Fibroblast of skin of right quadriceps (primary cell): ENCODE data around the gene P2RY4.
"Not testable (repeated sequence)": the region's sequence is repeated elsewhere in the genome, so short reads cannot be mapped to it uniquely, and the experiment has no call there.

ENCODE experiments used
- DNase-seq: peaks from one replicate; pipeline ENCODE4 v3.0.0-alpha.2; 2013

Gene P2RY4

GRCh38 chrX:70260104-70260503, at the start of gene P2RY4:
TSS of gene P2RY4 (minus strand) at chrX:70260204. CDS start at chrX:70259624, 580 bp downstream.
- no peak for DNase-seq

- no peak for DNase-seq
Observed at GRCh38 chrX:70301716-70302115, 41.7 kb upstream of the P2RY4 start.

- DNase-seq = no peak
Observed at GRCh38 chrX:70293621-70294020, 33.6 kb upstream of the P2RY4 start.

- no peak for DNase-seq
Observed at GRCh38 chrX:70292788-70293187, 32.8 kb upstream of the P2RY4 start.

GRCh38 chrX:70289793-70290770, 30.1 kb upstream of the P2RY4 start, which contains the start of the genes KIF4A and PDZD11:
TSS of gene KIF4A (plus strand) at chrX:70290104. CDS start at chrX:70290459, 355 bp downstream.
TSS of gene PDZD11 (minus strand) at chrX:70289927. CDS start at chrX:70289341, 586 bp downstream.
- DNase-seq = peak; percentile 76

- no peak for DNase-seq
Observed at GRCh38 chrX:70289168-70289792, 29.3 kb upstream of the P2RY4 start.

- no peak for DNase-seq
Observed at GRCh38 chrX:70281951-70282350, 21.9 kb upstream of the P2RY4 start, which contains the start of gene RAB41. TSS of gene RAB41 (plus strand) at chrX:70282172. CDS start at chrX:70282218, 46 bp downstream.

- DNase-seq = no peak
Observed at GRCh38 chrX:70280573-70280972, 20.6 kb upstream of the P2RY4 start.

GRCh38 chrX:70279081-70279480, 19.1 kb upstream of the P2RY4 start:
- DNase-seq = no peak

GRCh38 chrX:70274029-70274428, 14.0 kb upstream of the P2RY4 start:
- DNase-seq = not testable (repeated sequence)

GRCh38 chrX:70268034-70268433, 8.0 kb upstream of the P2RY4 start, which contains the start of gene ARR3:
TSS of gene ARR3 (plus strand) at chrX:70268334. CDS start at chrX:70269386, 1,052 bp downstream.
- DNase-seq = no peak

- no peak for DNase-seq
Observed at GRCh38 chrX:70264784-70265183, 4.8 kb upstream of the P2RY4 start.

GRCh38 chrX:70262952-70263567, 3.1 kb upstream of the P2RY4 start:
- DNase-seq = peak; percentile 4

- no peak for DNase-seq
Observed at GRCh38 chrX:70257423-70258288, 2.3 kb downstream of the P2RY4 start.

GRCh38 chrX:70255452-70255851, 4.6 kb downstream of the P2RY4 start:
- no peak for DNase-seq

- no peak for DNase-seq
Observed at GRCh38 chrX:70254909-70255308, 5.1 kb downstream of the P2RY4 start.

GRCh38 chrX:70254063-70254400, 6.0 kb downstream of the P2RY4 start:
- DNase-seq = no peak

- peak; percentile 1 for DNase-seq
Observed at GRCh38 chrX:70253377-70254062, 6.5 kb downstream of the P2RY4 start.

GRCh38 chrX:70252491-70252890, 7.5 kb downstream of the P2RY4 start:
- no peak for DNase-seq

- DNase-seq = no peak
Observed at GRCh38 chrX:70247252-70247651, 12.8 kb downstream of the P2RY4 start.

- no peak for DNase-seq
Observed at GRCh38 chrX:70244881-70245280, 15.1 kb downstream of the P2RY4 start.

GRCh38 chrX:70243601-70244000, 16.4 kb downstream of the P2RY4 start:
- DNase-seq = not testable (repeated sequence)
